ENCODE results near the gene IQUB.

- TF ChIP-seq CTCF (optimal IDR thresholded peaks at IDR 0.05 in 1 of 3, IDR thresholded peaks at IDR 0.05 in 1 of 3, conservative IDR thresholded peaks at IDR 0.05 in 1 of 3; ENCODE audit: extremely low read depth in 1 of 3, insufficient read depth in 2 of 3, low read length in 3 of 3) (no peak), EZH2 (IDR thresholded peaks at IDR 0.05; ENCODE audit: low read length) (no peak)
Observed at GRCh38 chr7:123569352-123570010, 35.1 kb upstream of the IQUB start.
